ENCODE data around the gene WWTR1.

- TF ChIP-seq CTCF (conservative IDR thresholded peaks at IDR 0.05) (no peak), EZH2 (IDR thresholded peaks at IDR 0.05; ENCODE audit: low read depth) (no peak)
Observed at GRCh38 chr3:149535333-149535685, 122.5 kb downstream of the WWTR1 start.
